ENCODE data around the gene CLRN1.

CLRN1 gene

DNA sequence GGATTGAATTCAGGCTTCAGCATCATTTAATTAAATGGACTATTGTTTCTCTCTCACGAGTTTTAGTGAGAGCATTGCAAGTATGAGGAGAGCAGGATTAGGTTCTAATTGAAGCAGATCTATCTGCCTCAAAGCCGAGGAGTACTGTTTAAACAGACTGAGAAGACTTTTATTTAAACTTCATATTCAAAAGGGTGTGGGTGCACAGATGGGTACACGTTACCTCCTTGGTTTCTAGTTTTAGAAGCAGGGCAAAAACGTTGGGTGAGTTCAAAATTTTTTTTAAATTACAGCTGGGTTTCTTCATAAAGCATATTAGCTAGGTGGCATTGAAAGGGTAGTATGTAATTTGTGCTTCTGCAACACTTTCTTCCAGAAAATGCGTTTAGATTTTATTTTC is 26.5 kb upstream of the CLRN1 start:
- DNase-seq, result no peak
- Histone ChIP-seq H3K9me3 (replicated peaks; ENCODE audit: insufficient read depth, low read length) (no peaks in the 10 kb centered on the region), H3K27me3 (replicated peaks; ENCODE audit: insufficient read depth, low read length) (no peaks in the 10 kb centered on the region), H3K79me2 (ENCODE audit: low read length) (no peaks in the 10 kb centered on the region), H3K4me1 (ENCODE audit: low read length) (no peaks in the 10 kb centered on the region), H3F3A (ENCODE audit: insufficient read depth, low read length) (no peaks in the 10 kb centered on the region), H3K4me3 (ENCODE audit: low read length) (no peak overlapping the region), H3K36me3 (replicated peaks; ENCODE audit: insufficient read depth, low read length) (no peaks in the 10 kb centered on the region), H3K9ac (ENCODE audit: low read length) (no peak overlapping the region), H4K20me1 (ENCODE audit: insufficient read depth, low read length) (no peaks in the 10 kb centered on the region), H3K4me2 (ENCODE audit: low read depth, low read length) (no peak overlapping the region), H3K27ac (ENCODE audit: low read length) (no peak overlapping the region), H2AFZ (ENCODE audit: low read length) (no peak overlapping the region), H3K9me2 (replicated peaks; ENCODE audit: insufficient read depth, low read length) (no peaks in the 10 kb centered on the region)
- TF ChIP-seq EZH2phosphoT487 (IDR thresholded peaks at IDR 0.05; ENCODE audit: low read length), result no peak
- no peak for TF ChIP-seq EZH2 (optimal IDR thresholded peaks at IDR 0.05; ENCODE audit: low read depth, low read length)
- no peak for TF ChIP-seq CTCF (IDR thresholded peaks at IDR 0.05; ENCODE audit: low read length)

DNA sequence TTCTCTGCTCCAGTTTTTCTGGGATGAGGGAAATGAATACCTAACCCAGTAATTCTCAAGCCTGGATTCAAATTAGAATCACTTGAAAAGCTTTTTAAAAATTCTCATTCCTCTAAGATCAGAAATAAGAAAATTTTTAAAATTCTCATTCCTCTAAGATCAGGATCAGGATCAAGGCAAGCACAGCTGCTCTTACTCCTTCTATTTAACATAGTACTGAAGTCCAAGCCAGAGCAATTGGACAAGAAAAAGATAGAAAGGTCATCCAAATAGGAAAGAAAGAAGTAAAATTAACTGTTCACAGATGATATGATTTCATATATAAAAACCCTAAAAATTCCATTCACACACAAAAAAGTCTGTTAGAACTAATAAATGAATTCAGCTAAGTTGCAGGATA is 24.2 kb upstream of the CLRN1 start:
- no peak for TF ChIP-seq CTCF (IDR thresholded peaks at IDR 0.05; ENCODE audit: low read length)
- TF ChIP-seq EZH2phosphoT487 (IDR thresholded peaks at IDR 0.05; ENCODE audit: low read length), result no peak
- TF ChIP-seq EZH2 (optimal IDR thresholded peaks at IDR 0.05; ENCODE audit: low read depth, low read length), result no peak
- Histone ChIP-seq H3F3A (ENCODE audit: insufficient read depth, low read length) (no peaks in the 10 kb centered on the region), H2AFZ (ENCODE audit: low read length) (no peak overlapping the region), H3K4me1 (ENCODE audit: low read length) (no peaks in the 10 kb centered on the region), H3K9me3 (replicated peaks; ENCODE audit: insufficient read depth, low read length) (no peaks in the 10 kb centered on the region), H3K4me2 (ENCODE audit: low read depth, low read length) (no peak overlapping the region), H3K27ac (ENCODE audit: low read length) (no peak overlapping the region), H3K4me3 (ENCODE audit: low read length) (no peak overlapping the region), H3K27me3 (replicated peaks; ENCODE audit: insufficient read depth, low read length) (no peaks in the 10 kb centered on the region), H3K79me2 (ENCODE audit: low read length) (no peaks in the 10 kb centered on the region), H4K20me1 (ENCODE audit: insufficient read depth, low read length) (no peaks in the 10 kb centered on the region), H3K9me2 (replicated peaks; ENCODE audit: insufficient read depth, low read length) (no peaks in the 10 kb centered on the region), H3K9ac (ENCODE audit: low read length) (no peak overlapping the region), H3K36me3 (replicated peaks; ENCODE audit: insufficient read depth, low read length) (no peaks in the 10 kb centered on the region)
- DNase-seq, result no peak

GRCh38 chr3:150995510-150995909 is 23.0 kb upstream of the CLRN1 start:
- H3K27me3 ChIP-seq (replicated peaks; ENCODE audit: insufficient read depth, low read length), result no peaks in the 10 kb centered on the region
- H3K27ac ChIP-seq (ENCODE audit: low read length), result no peak overlapping the region
- no peak overlapping the region for H3K9ac ChIP-seq (ENCODE audit: low read length)
- no peaks in the 10 kb centered on the region for H3K36me3 ChIP-seq (replicated peaks; ENCODE audit: insufficient read depth, low read length)
- no peaks in the 10 kb centered on the region for H3K9me3 ChIP-seq (replicated peaks; ENCODE audit: insufficient read depth, low read length)
- no peak for DNase-seq
- no peaks in the 10 kb centered on the region for H3K79me2 ChIP-seq (ENCODE audit: low read length)
- no peak overlapping the region for H2AFZ ChIP-seq (ENCODE audit: low read length)
- H3K4me3 ChIP-seq (ENCODE audit: low read length), result no peak overlapping the region
- no peak for TF ChIP-seq CTCF (IDR thresholded peaks at IDR 0.05; ENCODE audit: low read length)
- no peak for TF ChIP-seq EZH2 (optimal IDR thresholded peaks at IDR 0.05; ENCODE audit: low read depth, low read length)
- no peak for TF ChIP-seq EZH2phosphoT487 (IDR thresholded peaks at IDR 0.05; ENCODE audit: low read length)
- no peaks in the 10 kb centered on the region for H3F3A ChIP-seq (ENCODE audit: insufficient read depth, low read length)
- no peaks in the 10 kb centered on the region for H3K4me1 ChIP-seq (ENCODE audit: low read length)
- no peaks in the 10 kb centered on the region for H4K20me1 ChIP-seq (ENCODE audit: insufficient read depth, low read length)
- H3K9me2 ChIP-seq (replicated peaks; ENCODE audit: insufficient read depth, low read length), result no peaks in the 10 kb centered on the region
- no peak overlapping the region for H3K4me2 ChIP-seq (ENCODE audit: low read depth, low read length)

All from MM.1S (cell line).